SK-MEL-5 (cell line): ENCODE data around the gene AP5Z1. TPM values are rescaled to one million over a fixed set of nuclear protein-coding genes. Genes with fewer than 3 reads are reported as not detected.

Experiments
- DNase-seq: peaks from one replicate; pipeline ENCODE4 v3.0.0-alpha.2; 2016; ENCODE audit warnings: low read depth, low spot score
- in situ Hi-C: cut with HindIII; loops from 2 replicates; pipeline ENCODE4 v1.10.0; 2016; ENCODE audit warnings: low sequenced_read_pairs, high pct_unique_total_duplicates, low pct_unique_long_range_greater_than_20kb
- polyA plus RNA-seq, 2 experiments: library from polyadenylated mRNA; depleted of rRNA; stranded (reverse); fragments of >200 nt; gene quantifications; 2 replicates each; pipeline ENCODE4 v1.2.3, GENCODE V29; 2015
- total RNA-seq: library from RNA; depleted of rRNA; stranded (reverse); fragments of >200 nt; shearing (Covaris generic); gene quantifications from 2 replicates; pipeline ENCODE4 v1.2.3, GENCODE V29; 2014; rRNA removed

Gene AP5Z1
- 80.4 and 85.1 TPM in 2 replicates for total RNA-seq
- polyA plus RNA-seq (2015; cell fraction: cytosol; rRNA removed), result 92.0 and 110 TPM in 2 replicates
- polyA plus RNA-seq (2015; cell fraction: nucleus; rRNA removed), result 463 and 572 TPM in 2 replicates

- in situ Hi-C loops, result no loop called here
- DNase-seq, result peak; percentile 98
Measured at GRCh38 chr7:4775250-4775847, at the start of gene AP5Z1. Gene AP5Z1 (plus strand): TSS chr7:4775623. CDS start chr7:4775716, 93 bp downstream.

GRCh38 chr7:4725850-4726450 lies 49.5 kb upstream of the AP5Z1 start:
- no peak for DNase-seq
- in situ Hi-C loops, result no loop called here

GRCh38 chr7:4726566-4726965 lies 48.9 kb upstream of the AP5Z1 start:
- in situ Hi-C loops, result no loop called here
- DNase-seq, result no peak

GRCh38 chr7:4727914-4728705 lies 47.3 kb upstream of the AP5Z1 start:
- DNase-seq, result no peak
- in situ Hi-C loops, result no loop called here

GRCh38 chr7:4729266-4729665 lies 46.2 kb upstream of the AP5Z1 start:
- DNase-seq, result no peak
- in situ Hi-C loops, result no loop called here

GRCh38 chr7:4730276-4730675 lies 45.1 kb upstream of the AP5Z1 start:
- in situ Hi-C loops, result no loop called here
- no peak for DNase-seq

GRCh38 chr7:4730971-4731370 lies 44.5 kb upstream of the AP5Z1 start:
- in situ Hi-C loops, result no loop called here
- DNase-seq, result no peak

GRCh38 chr7:4731803-4732202 lies 43.6 kb upstream of the AP5Z1 start:
- in situ Hi-C loops, result no loop called here
- DNase-seq, result no peak

GRCh38 chr7:4733936-4734528 lies 41.4 kb upstream of the AP5Z1 start:
- no peak for DNase-seq
- in situ Hi-C loops, result no loop called here

GRCh38 chr7:4734587-4735345 lies 40.7 kb upstream of the AP5Z1 start:
- DNase-seq, result no peak
- in situ Hi-C loops, result no loop called here

GRCh38 chr7:4737300-4737699 lies 38.1 kb upstream of the AP5Z1 start:
- in situ Hi-C loops, result no loop called here
- no peak for DNase-seq

GRCh38 chr7:4738711-4739527 lies 36.5 kb upstream of the AP5Z1 start:
- in situ Hi-C loops, result no loop called here
- DNase-seq, result peak; percentile 81

- in situ Hi-C loops, result no loop called here
Measured at GRCh38 chr7:4739528-4739992, 35.9 kb upstream of the AP5Z1 start.

GRCh38 chr7:4740796-4741195 lies 34.6 kb upstream of the AP5Z1 start:
- no peak for DNase-seq
- in situ Hi-C loops, result no loop called here

More at GRCh38 chr7:4739528-4739992, 35.9 kb upstream of the AP5Z1 start:
- DNase-seq, result peak; percentile 58

- peak; percentile 74 for DNase-seq
Measured at GRCh38 chr7:4742051-4742573, 33.3 kb upstream of the AP5Z1 start.

GRCh38 chr7:4742852-4743251 lies 32.6 kb upstream of the AP5Z1 start:
- in situ Hi-C loops, result no loop called here
- no peak for DNase-seq

More at GRCh38 chr7:4742051-4742573, 33.3 kb upstream of the AP5Z1 start:
- in situ Hi-C loops, result no loop called here
